Natural killer cell treated with Interleukin-12 subunit alpha and Interleukin-12 subunit beta and Interleukin-15 and Interleukin-18, amount 100 ng/mL, for 72 hours (primary cell): ENCODE data around the gene GTF3A. TPM values are rescaled to one million over a fixed set of nuclear protein-coding genes. Genes with fewer than 3 reads are reported as not detected.

Experiments used
- ATAC-seq, 2 donors: fragments of 150-1000 bp; cut with Tn5 transposase in 1 of 2; sonication (Bioruptor Pico), chemical (Tn5 transposase) in 1 of 2; 2 replicates each; pipeline ENCODE4 v1.10.0; 2021
- DNase-seq: peaks from one replicate; pipeline ENCODE4 v3.0.0; 2022; ENCODE audit warnings: low spot score
- H3K27ac Mint-ChIP-seq, 2 donors: 1 replicate in 1 of 2; 2 replicates in 1 of 2; pipeline ENCODE4 v1.8.0; 2022; ENCODE audit warnings: mixed read lengths in 2 of 2, mild to moderate bottlenecking in 1 of 2, moderate library complexity in 1 of 2
- H3K27me3 Mint-ChIP-seq, 2 donors: 1 replicate in 1 of 2; 2 replicates in 1 of 2; pipeline ENCODE4 v1.8.0; 2022; ENCODE audit warnings: mixed read lengths in 2 of 2
- H3K36me3 Mint-ChIP-seq: one replicate; pipeline ENCODE4 v1.8.0; 2022; ENCODE audit warnings: mixed read lengths
- H3K4me1 Mint-ChIP-seq, 2 donors: 1 replicate in 1 of 2; 2 replicates in 1 of 2; pipeline ENCODE4 v1.8.0; 2022; ENCODE audit warnings: low read depth in 2 of 2, mixed read lengths in 2 of 2, mild to moderate bottlenecking in 1 of 2
- H3K4me3 Mint-ChIP-seq: one replicate; pipeline ENCODE4 v1.8.0; 2022; ENCODE audit warnings: mixed read lengths
- H3K9me3 Mint-ChIP-seq: 2 replicates; pipeline ENCODE4 v1.8.0; 2022; ENCODE audit warnings: mixed read lengths
- total RNA-seq, 2 donors: library from RNA; stranded (reverse); gene quantifications; one replicate each; pipeline ENCODE4 v1.2.3, GENCODE V29; 2022

GTF3A gene
- total RNA-seq, 2 donors from 2014 or later, result 107 to 244 TPM

DNA sequence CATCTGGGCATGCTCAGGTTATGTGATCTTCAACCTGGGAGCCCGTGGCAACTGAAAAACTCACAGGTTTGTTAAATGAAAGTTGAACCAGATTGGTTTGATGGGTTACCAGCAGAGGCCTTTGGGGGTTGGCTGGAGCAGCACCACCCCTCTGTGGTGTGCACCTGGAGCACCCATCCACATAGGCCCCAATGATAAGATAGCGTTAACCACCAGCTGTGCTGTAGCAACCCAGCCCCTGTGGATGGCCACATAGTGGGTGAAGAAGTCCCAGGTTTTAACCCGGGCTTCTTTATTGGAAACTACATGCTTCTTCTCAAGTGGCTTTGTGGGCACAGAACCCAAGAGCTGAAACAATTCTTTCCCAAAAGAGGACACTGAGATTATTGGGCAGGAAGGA lies 48.5 kb downstream of the GTF3A start:
- no peaks in the 10 kb centered on the region for H3K36me3 Mint-ChIP-seq
- ATAC-seq (peak; percentile 39 to 61), DNase-seq (no peak)

DNA sequence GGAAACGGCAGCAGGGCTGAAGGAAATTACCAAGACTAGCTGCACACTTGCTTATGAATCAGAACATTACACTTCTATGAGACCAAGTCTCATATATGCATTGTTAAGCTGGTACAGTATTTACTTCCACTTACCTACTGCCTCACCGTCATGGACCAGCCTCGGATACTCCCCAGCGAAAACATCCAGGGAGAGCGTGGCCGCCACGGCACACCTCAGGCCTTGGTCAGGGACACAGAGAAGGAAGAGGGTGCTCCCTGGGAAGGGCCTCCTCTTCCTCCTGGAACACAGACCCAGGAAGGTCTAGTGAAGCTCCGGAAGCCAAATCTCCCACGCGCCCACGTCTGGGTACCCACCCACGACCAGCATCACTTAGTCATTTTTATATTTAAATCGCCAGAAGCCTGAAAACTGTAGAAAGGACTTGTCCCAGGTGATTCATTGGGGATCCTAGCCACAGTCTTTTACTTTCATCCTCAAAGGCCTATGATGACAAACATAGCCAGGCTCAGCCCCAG lies 50.4 kb downstream of the GTF3A start:
- Mint-ChIP-seq H3K27ac (no peak overlapping the region), H3K36me3 (no peaks in the 10 kb centered on the region), H3K27me3 (peaks cover 0 to 2% of the 10 kb centered on the region in 2 donors), H3K9me3 (no peaks in the 10 kb centered on the region), H3K4me3 (no peak overlapping the region), H3K4me1 (peaks cover 9 to 13% of the 10 kb centered on the region in 2 donors)
- no peak for ATAC-seq
- no peak for DNase-seq

More for the DNA sequence above, 48.5 kb downstream of the GTF3A start:
- H3K9me3 Mint-ChIP-seq, result no peaks in the 10 kb centered on the region
- peak overlapping the region in 1 of 2 donors; percentile 56 for H3K27ac Mint-ChIP-seq
- H3K4me3 Mint-ChIP-seq, result no peak overlapping the region
- H3K4me1 Mint-ChIP-seq, result peaks cover 9 to 13% of the 10 kb centered on the region in 2 donors
- peaks cover 0 to 2% of the 10 kb centered on the region in 2 donors for H3K27me3 Mint-ChIP-seq

DNA sequence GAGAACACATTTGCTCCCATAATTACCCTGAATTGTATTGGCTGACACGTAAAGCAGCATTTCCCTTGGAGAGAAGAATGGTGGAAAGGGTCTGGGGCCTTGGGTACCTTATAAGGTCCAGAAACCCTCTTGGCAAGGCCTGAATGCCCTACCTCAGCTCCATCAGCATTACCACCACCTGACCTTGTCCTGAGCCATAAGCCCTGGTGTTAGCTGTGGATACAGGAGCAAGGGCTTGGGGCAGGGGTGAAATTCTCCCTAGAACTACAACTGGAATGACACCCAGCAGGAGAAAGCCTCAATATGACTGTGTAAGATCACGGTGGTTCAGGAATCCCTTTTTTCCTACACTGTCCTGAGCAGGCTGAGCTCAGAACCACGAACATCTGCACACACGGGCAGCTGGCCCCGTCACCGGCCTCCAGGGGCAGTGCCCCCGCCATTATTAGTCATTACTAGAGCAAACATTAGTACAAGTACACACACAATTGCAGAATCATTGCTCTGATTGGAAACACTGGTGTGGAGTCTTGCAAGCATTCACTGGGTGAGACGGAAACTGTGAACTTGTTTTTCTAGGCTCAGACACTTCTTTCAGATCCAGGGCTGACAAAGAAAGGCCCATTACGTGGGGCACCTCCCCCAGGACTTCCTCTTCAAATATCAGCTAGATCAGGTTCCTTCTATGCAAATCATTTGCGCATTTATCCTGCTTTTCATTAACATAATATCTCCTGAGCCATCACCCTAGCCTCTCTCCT lies 52.7 kb downstream of the GTF3A start:
- DNase-seq (no peak), ATAC-seq (peak in 1 of 2 donors; percentile 42)
- Mint-ChIP-seq H3K27me3 (no peaks in the 10 kb centered on the region), H3K9me3 (no peaks in the 10 kb centered on the region), H3K4me1 (peaks cover 9 to 13% of the 10 kb centered on the region in 2 donors), H3K36me3 (peaks cover under 1% of the 10 kb centered on the region), H3K27ac (no peak overlapping the region), H3K4me3 (no peak overlapping the region)

DNA sequence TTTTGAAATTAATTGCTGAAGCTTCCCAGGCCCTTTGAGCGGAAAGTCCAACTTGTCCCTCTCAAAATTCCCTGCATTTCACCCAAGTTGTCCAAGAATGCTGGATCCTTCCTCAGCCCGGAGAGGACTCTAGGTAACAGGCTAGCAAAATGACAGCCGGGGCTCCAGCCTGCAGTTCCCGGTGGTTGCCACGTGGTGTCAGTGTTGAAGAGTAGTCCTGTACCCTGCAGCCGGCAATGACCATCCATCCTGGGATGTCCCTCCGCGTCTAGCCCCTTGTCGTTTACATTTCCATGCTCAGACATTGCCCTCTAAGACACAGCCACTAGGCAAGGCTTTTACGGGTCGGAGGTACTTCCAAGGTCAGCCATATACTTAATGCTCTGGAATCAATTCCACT lies 57.3 kb downstream of the GTF3A start:
- Mint-ChIP-seq H3K4me1 (peaks cover 8 to 12% of the 10 kb centered on the region in 2 donors), H3K27me3 (no peaks in the 10 kb centered on the region), H3K27ac (no peak overlapping the region), H3K9me3 (peaks cover 5% of the 10 kb centered on the region), H3K4me3 (no peak overlapping the region), H3K36me3 (peaks cover 9% of the 10 kb centered on the region)
- DNase-seq (no peak), ATAC-seq (peak in 1 of 2 donors; percentile 61)

DNA sequence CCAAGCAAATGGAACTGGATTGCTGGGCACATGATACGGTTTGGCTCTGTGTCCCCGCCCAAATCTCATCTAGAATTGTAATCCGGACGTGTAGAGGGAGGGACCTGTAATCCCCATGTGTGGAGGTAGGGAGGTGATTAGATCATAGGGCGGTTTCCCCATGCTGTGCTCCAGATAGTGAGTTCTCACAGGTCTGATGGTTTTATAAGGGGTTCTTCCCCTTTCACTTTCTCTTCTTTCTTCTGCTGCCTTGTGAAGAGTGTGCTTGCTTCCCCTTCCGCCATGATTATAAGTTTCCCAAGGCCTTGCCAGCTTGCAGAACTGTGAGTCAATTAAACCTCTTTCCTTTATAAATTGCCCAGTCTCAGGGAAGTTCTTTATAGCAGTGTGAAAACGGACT lies 58.6 kb downstream of the GTF3A start:
- H3K36me3 Mint-ChIP-seq, result peaks cover 9% of the 10 kb centered on the region
- peaks cover 5% of the 10 kb centered on the region for H3K9me3 Mint-ChIP-seq
- no peaks in the 10 kb centered on the region for H3K27me3 Mint-ChIP-seq
- no peak for DNase-seq
- peaks cover 8 to 12% of the 10 kb centered on the region in 2 donors for H3K4me1 Mint-ChIP-seq
- H3K27ac Mint-ChIP-seq, result peak overlapping the region; percentile 39 to 45
- H3K4me3 Mint-ChIP-seq, result peak overlapping the region; percentile 41
- ATAC-seq, result peak; percentile 69 to 79

DNA sequence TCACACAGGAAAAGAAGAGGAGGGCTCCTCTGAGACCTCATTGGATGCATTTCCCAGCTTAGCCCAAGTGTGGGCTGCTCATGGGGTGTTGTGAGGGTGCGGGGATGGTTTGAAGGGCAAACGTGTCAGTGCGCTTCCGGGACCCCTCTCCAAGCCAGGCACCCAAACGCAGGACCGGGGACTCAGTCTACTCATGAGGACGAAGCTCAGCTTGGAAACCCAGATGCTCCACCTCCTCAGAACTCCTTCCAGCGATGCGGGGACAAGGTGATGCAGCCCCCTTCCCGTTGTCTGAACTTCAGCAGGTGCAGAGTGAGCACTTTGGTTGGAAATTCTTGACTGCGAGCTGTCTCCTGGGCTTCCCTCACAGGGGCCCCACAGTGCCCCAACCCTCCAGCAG lies 59.0 kb downstream of the GTF3A start:
- Mint-ChIP-seq H3K27ac (peak overlapping the region; percentile 39 to 45), H3K36me3 (peaks cover 9% of the 10 kb centered on the region), H3K4me1 (peaks cover 8 to 12% of the 10 kb centered on the region in 2 donors), H3K27me3 (no peaks in the 10 kb centered on the region), H3K4me3 (peak overlapping the region; percentile 41), H3K9me3 (peaks cover 5% of the 10 kb centered on the region)
- ATAC-seq (peak in 1 of 2 donors; percentile 28), DNase-seq (no peak)

Other genes starting within 250 kb of the GTF3A start
- gene RPL21, start 173.1 kb upstream of the GTF3A start, total RNA-seq, result 100 to 1,000 TPM; 748 to 990 TPM
- gene RASL11A, start 153.8 kb upstream of the GTF3A start, total RNA-seq, result 1 to 10 TPM; 1.7 to 3.3 TPM
- gene MTIF3, start 25.9 kb downstream of the GTF3A start, total RNA-seq, result 10 to 100 TPM; 31.4 to 41.8 TPM
- gene LNX2, start 195.9 kb downstream of the GTF3A start, total RNA-seq, result 1 to 10 TPM; 4.1 to 4.2 TPM
- gene POLR1D, start 197.3 kb downstream of the GTF3A start, total RNA-seq, result 100 to 1,000 TPM in 1 of 2 donors, 10 to 100 TPM in 1; 95.2 to 112 TPM